ENCODE data around the gene ADCY3. TPM values are rescaled to one million over a fixed set of nuclear protein-coding genes. Genes with fewer than 3 reads are reported as not detected.

Gene ADCY3
- total and polyA plus RNA-seq, 2 of the 13 experiments (the other 11 are each of a cell fraction or from before 2014, with no cell fraction given) = 0.11 to 0.61 TPM

DNA sequence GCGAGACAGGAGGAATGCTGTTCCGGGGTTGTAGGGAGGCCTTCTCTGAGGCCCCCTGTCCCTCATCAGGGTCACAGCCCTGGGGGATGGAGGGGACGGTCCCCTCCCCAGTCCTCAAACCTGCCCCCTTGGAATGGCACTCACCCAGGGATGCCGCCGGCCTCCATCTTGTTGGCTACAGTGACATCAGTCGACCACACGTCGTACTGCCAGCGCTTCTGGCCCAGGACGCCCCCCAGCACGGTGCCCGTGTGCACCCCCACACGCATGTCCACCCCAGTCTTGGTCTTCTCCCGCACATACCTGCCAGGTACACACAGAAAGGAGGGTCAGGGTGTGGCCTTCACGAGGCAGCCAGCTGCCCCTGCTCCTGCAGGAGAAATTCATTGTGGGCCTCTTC lies 80.3 kb downstream of the ADCY3 start:
- Histone ChIP-seq H4K20me1 (ENCODE audit: insufficient read depth, low read length) (no peaks in the 10 kb centered on the region), H3K4me3 (replicated peaks in 1 of 3; ENCODE audit: insufficient read depth in 1 of 3, low read depth in 2 of 3, low read length in 3 of 3) (no peak overlapping the region; a peak in 1 of 6 replicates), H3K27ac (ENCODE audit: extremely low read length, insufficient read depth, low read length) (no peak overlapping the region), H3K4me1 (ENCODE audit: insufficient read depth, low read length) (0 out of 2 replicates have a peak, but pooled peaks cover 9% of the 10 kb centered on the region), H2AFZ (ENCODE audit: low read length) (no peak overlapping the region), H3K36me3 (replicated peaks in 1 of 2; ENCODE audit: control insufficient read depth in 1 of 2, insufficient read depth in 2 of 2, low read length in 2 of 2) (no peaks in the 10 kb centered on the region), H3K9me3 (ENCODE audit: low read length) (no peaks in the 10 kb centered on the region), H3K9ac (ENCODE audit: insufficient read depth, low read depth, low read length) (no peak overlapping the region), H3K4me2 (ENCODE audit: low read depth, low read length) (0 out of 2 replicates have a peak overlapping the region, but pooled peaks have one; percentile 54), H3K79me2 (ENCODE audit: insufficient read depth, low read length) (no peaks in the 10 kb centered on the region), H3K27me3 (ENCODE audit: control insufficient read depth in 1 of 2, insufficient read depth in 2 of 2, low read length in 2 of 2) (peaks cover 20 to 81% of the 10 kb centered on the region in 2 experiments)
- ChIA-PET CTCF (ENCODE audit: low intra/inter-chr PET ratio, low total read pairs) (no interaction called here), POLR2A (no interaction called here)
- in situ Hi-C loops (cut with HindIII; ENCODE audit: extremely low pct_ligation_motif_present, low pct_unique_long_range_greater_than_20kb) (no loop called here), intact Hi-C loops (cut with micrococcal nuclease; ENCODE audit: unreplicated experiment) (no loop called here)
- DNase-seq (ENCODE audit: low spot score) (no peak), ATAC-seq (no peak), FAIRE-seq (no peak)
- no TSS peak for BruUV-seq (replicated peaks)
- 19% methylated on average over 5 of the region's 15 CpGs for WGBS (ENCODE audit: low lambda C conversion rate)
- TF ChIP-seq ZNF674 (CRISPR knock-in tag; IDR thresholded peaks at IDR 0.05; ENCODE audit: low read depth) (no peak), ZFP36L1 (CRISPR knock-in tag; IDR thresholded peaks at IDR 0.05) (no peak), ZNF614 (CRISPR knock-in tag; IDR thresholded peaks at IDR 0.05; ENCODE audit: borderline replicate concordance) (no peak), MIER3 (CRISPR knock-in tag; IDR thresholded peaks at IDR 0.05; ENCODE audit: borderline replicate concordance) (no peak), CENPX (CRISPR knock-in tag; IDR thresholded peaks at IDR 0.05) (no peak), NFE2L2 (IDR thresholded peaks at IDR 0.05; ENCODE audit: low read length) (no peak), ZC3H4 (CRISPR knock-in tag; IDR thresholded peaks at IDR 0.05; ENCODE audit: borderline replicate concordance) (no peak), HMG20A (CRISPR knock-in tag; IDR thresholded peaks at IDR 0.05; ENCODE audit: borderline replicate concordance) (no peak), ZNF20 (CRISPR knock-in tag; IDR thresholded peaks at IDR 0.05) (no peak), PAF1 (CRISPR knock-in tag; IDR thresholded peaks at IDR 0.05) (no peak), ZFP1 (CRISPR knock-in tag; IDR thresholded peaks at IDR 0.05) (no peak), ZNF703 (CRISPR knock-in tag; IDR thresholded peaks at IDR 0.05; ENCODE audit: borderline replicate concordance) (no peak)
- TF ChIP-seq, protein P1, sequence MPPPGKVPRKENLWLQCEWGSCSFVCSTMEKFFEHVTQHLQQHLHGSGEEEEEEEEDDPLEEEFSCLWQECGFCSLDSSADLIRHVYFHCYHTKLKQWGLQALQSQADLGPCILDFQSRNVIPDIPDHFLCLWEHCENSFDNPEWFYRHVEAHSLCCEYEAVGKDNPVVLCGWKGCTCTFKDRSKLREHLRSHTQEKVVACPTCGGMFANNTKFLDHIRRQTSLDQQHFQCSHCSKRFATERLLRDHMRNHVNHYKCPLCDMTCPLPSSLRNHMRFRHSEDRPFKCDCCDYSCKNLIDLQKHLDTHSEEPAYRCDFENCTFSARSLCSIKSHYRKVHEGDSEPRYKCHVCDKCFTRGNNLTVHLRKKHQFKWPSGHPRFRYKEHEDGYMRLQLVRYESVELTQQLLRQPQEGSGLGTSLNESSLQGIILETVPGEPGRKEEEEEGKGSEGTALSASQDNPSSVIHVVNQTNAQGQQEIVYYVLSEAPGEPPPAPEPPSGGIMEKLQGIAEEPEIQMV (CRISPR knock-in tag; IDR thresholded peaks at IDR 0.05; ENCODE audit: low read depth) = no peak
- TF ChIP-seq, protein P2, sequence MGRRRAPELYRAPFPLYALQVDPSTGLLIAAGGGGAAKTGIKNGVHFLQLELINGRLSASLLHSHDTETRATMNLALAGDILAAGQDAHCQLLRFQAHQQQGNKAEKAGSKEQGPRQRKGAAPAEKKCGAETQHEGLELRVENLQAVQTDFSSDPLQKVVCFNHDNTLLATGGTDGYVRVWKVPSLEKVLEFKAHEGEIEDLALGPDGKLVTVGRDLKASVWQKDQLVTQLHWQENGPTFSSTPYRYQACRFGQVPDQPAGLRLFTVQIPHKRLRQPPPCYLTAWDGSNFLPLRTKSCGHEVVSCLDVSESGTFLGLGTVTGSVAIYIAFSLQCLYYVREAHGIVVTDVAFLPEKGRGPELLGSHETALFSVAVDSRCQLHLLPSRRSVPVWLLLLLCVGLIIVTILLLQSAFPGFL (CRISPR knock-in tag; IDR thresholded peaks at IDR 0.05) = no peak
- TF ChIP-seq, protein P3, sequence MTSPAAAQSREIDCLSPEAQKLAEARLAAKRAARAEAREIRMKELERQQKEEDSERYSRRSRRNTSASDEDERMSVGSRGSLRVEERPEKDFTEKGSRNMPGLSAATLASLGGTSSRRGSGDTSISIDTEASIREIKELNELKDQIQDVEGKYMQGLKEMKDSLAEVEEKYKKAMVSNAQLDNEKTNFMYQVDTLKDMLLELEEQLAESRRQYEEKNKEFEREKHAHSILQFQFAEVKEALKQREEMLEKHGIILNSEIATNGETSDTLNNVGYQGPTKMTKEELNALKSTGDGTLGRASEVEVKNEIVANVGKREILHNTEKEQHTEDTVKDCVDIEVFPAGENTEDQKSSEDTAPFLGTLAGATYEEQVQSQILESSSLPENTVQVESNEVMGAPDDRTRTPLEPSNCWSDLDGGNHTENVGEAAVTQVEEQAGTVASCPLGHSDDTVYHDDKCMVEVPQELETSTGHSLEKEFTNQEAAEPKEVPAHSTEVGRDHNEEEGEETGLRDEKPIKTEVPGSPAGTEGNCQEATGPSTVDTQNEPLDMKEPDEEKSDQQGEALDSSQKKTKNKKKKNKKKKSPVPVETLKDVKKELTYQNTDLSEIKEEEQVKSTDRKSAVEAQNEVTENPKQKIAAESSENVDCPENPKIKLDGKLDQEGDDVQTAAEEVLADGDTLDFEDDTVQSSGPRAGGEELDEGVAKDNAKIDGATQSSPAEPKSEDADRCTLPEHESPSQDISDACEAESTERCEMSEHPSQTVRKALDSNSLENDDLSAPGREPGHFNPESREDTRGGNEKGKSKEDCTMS (CRISPR knock-in tag; conservative IDR thresholded peaks at IDR 0.05) = no peak
- TF ChIP-seq, protein P4, sequence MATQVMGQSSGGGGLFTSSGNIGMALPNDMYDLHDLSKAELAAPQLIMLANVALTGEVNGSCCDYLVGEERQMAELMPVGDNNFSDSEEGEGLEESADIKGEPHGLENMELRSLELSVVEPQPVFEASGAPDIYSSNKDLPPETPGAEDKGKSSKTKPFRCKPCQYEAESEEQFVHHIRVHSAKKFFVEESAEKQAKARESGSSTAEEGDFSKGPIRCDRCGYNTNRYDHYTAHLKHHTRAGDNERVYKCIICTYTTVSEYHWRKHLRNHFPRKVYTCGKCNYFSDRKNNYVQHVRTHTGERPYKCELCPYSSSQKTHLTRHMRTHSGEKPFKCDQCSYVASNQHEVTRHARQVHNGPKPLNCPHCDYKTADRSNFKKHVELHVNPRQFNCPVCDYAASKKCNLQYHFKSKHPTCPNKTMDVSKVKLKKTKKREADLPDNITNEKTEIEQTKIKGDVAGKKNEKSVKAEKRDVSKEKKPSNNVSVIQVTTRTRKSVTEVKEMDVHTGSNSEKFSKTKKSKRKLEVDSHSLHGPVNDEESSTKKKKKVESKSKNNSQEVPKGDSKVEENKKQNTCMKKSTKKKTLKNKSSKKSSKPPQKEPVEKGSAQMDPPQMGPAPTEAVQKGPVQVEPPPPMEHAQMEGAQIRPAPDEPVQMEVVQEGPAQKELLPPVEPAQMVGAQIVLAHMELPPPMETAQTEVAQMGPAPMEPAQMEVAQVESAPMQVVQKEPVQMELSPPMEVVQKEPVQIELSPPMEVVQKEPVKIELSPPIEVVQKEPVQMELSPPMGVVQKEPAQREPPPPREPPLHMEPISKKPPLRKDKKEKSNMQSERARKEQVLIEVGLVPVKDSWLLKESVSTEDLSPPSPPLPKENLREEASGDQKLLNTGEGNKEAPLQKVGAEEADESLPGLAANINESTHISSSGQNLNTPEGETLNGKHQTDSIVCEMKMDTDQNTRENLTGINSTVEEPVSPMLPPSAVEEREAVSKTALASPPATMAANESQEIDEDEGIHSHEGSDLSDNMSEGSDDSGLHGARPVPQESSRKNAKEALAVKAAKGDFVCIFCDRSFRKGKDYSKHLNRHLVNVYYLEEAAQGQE (IDR thresholded peaks at IDR 0.05; ENCODE audit: borderline replicate concordance in 1 of 2, low read depth in 1 of 2, low read length in 2 of 2) = no peak

All from HepG2 (cell line).